Measurements from ENCODE around the gene CLDN25. TPM values are rescaled to one million over a fixed set of nuclear protein-coding genes. Genes with fewer than 3 reads are reported as not detected.
"Not testable (repeated sequence)": the region's sequence is repeated elsewhere in the genome, so short reads cannot be mapped to it uniquely, and the experiment has no call there.

The CLDN25 gene
- total and polyA plus RNA-seq, 2 donors (not counting 3 experiments of a cell fraction or from before 2014, with no cell fraction given) = not detected

GRCh38 chr11:113789016-113789415 is 9.4 kb downstream of the CLDN25 start:
- DNase-seq (ENCODE audit: low read depth, low spot score); POLR2A ChIA-PET; H3K4me3 ChIP-seq (replicated peaks in 1 of 3; ENCODE audit: insufficient read depth in 1 of 3, low read depth in 1 of 3, low read length in 3 of 3); intact Hi-C loops (cut with micrococcal nuclease); dilution Hi-C loops (cut with MboI; ENCODE audit: extremely low pct_ligation_motif_present, low sequenced_read_pairs); H3K4me1 ChIP-seq (ENCODE audit: control insufficient read depth, extremely low read depth, insufficient read depth, low read length); H3K27me3 ChIP-seq (ENCODE audit: control insufficient read depth in 2 of 2, insufficient read depth in 2 of 2, low read length in 2 of 2); H3K9ac ChIP-seq (replicated peaks; ENCODE audit: extremely low read depth, insufficient read depth, low read length); H3K79me2 ChIP-seq (ENCODE audit: control insufficient read depth, insufficient read depth, low read length); H3K4me2 ChIP-seq (ENCODE audit: insufficient read depth, low read length); H3K27ac ChIP-seq (ENCODE audit: insufficient read depth, low read depth, low read length); BruUV-seq (replicated peaks); H3K36me3 ChIP-seq (ENCODE audit: control insufficient read depth in 2 of 2, extremely low read depth in 1 of 2, insufficient read depth in 2 of 2, low read length in 2 of 2); H3K9me1 ChIP-seq (replicated peaks; ENCODE audit: control insufficient read depth, extremely low read depth, insufficient read depth, low read length); H3K9me3 ChIP-seq (replicated peaks; ENCODE audit: control insufficient read depth, insufficient read depth, low read length); FAIRE-seq; H2AFZ ChIP-seq (ENCODE audit: low read depth, low read length); H4K20me1 ChIP-seq (replicated peaks; ENCODE audit: control insufficient read depth, extremely low read depth, insufficient read depth, low read length): not testable (repeated sequence)
- CTCF ChIA-PET = interaction anchor here (1.8 kb wide), 1 partner anchor 16 kb away, joined by 4 read pairs; the partner anchor contains the start of gene ZW10

- Histone ChIP-seq H3K9me1 (replicated peaks; ENCODE audit: control insufficient read depth, extremely low read depth, insufficient read depth, low read length) (no peaks in the 10 kb centered on the region), H3K79me2 (ENCODE audit: control insufficient read depth, insufficient read depth, low read length) (no peaks in the 10 kb centered on the region), H3K4me3 (replicated peaks in 1 of 3; ENCODE audit: insufficient read depth in 1 of 3, low read depth in 1 of 3, low read length in 3 of 3) (no peak overlapping the region), H3K36me3 (ENCODE audit: control insufficient read depth in 2 of 2, extremely low read depth in 1 of 2, insufficient read depth in 2 of 2, low read length in 2 of 2) (no peaks in the 10 kb centered on the region), H3K27me3 (ENCODE audit: control insufficient read depth in 2 of 2, insufficient read depth in 2 of 2, low read length in 2 of 2) (peaks cover 0 to 3% of the 10 kb centered on the region in 2 experiments), H3K27ac (ENCODE audit: insufficient read depth, low read depth, low read length) (no peak overlapping the region), H3K4me1 (ENCODE audit: control insufficient read depth, extremely low read depth, insufficient read depth, low read length) (no peaks in the 10 kb centered on the region), H4K20me1 (replicated peaks; ENCODE audit: control insufficient read depth, extremely low read depth, insufficient read depth, low read length) (no peaks in the 10 kb centered on the region), H3K9me3 (replicated peaks; ENCODE audit: control insufficient read depth, insufficient read depth, low read length) (no peaks in the 10 kb centered on the region), H3K9ac (replicated peaks; ENCODE audit: extremely low read depth, insufficient read depth, low read length) (no peak overlapping the region), H3K4me2 (ENCODE audit: insufficient read depth, low read length) (no peak overlapping the region), H2AFZ (ENCODE audit: low read depth, low read length) (no peak overlapping the region)
- dilution Hi-C loops (cut with MboI; ENCODE audit: extremely low pct_ligation_motif_present, low sequenced_read_pairs) (no loop called here), intact Hi-C loops (cut with micrococcal nuclease) (no loop called here)
- FAIRE-seq (no peak), DNase-seq (ENCODE audit: low read depth, low spot score) (no peak)
- ChIA-PET CTCF (interaction anchor here (1.8 kb wide), 1 partner anchor 17 kb away, joined by 4 read pairs; the partner anchor contains the start of gene ZW10), POLR2A (no interaction called here)
- BruUV-seq (replicated peaks) = no TSS peak
- TF ChIP-seq FOS (IDR thresholded peaks at IDR 0.05; ENCODE audit: borderline replicate concordance, insufficient read depth, low read length) = no peak
- no peak for TF ChIP-seq GATA2 (IDR thresholded peaks at IDR 0.05; ENCODE audit: insufficient read depth, insufficient read length, low read depth, low read length)
- TF ChIP-seq POLR2A (IDR thresholded peaks at IDR 0.05; ENCODE audit: low read depth, low read length) = no peak
Observed at GRCh38 chr11:113789675-113790320, 10.2 kb downstream of the CLDN25 start.

Data from endothelial cell of umbilical vein (primary cell).